HG03196 (cell line): Measurements from ENCODE around the gene COX20.

Experiments used
- ATAC-seq: cut with Tn5 transposase; IDR thresholded peaks from one replicate; pipeline ENCODE4 v1.9.1; 2021; ENCODE audit not compliant: unreplicated experiment

The COX20 gene

DNA sequence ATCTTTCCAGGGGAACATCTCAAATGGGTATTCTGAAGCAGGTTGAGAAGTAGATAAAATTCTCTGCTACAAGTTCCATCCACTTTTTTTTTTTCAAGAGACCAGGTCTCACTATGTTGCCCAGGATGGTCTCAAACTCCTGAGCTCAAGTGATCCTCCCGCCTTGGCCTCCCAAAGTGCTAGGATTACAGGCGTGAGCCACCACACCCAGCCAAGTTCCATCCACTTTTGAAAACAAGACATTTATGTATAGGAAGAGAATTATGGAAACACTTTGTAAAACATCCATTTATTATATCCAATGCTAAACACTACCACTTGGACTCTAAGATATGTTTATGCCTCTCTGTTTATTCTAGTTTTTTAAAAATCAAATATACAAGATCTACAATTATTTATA lies 15.4 kb downstream of the COX20 start:
- ATAC-seq, result no peak

DNA sequence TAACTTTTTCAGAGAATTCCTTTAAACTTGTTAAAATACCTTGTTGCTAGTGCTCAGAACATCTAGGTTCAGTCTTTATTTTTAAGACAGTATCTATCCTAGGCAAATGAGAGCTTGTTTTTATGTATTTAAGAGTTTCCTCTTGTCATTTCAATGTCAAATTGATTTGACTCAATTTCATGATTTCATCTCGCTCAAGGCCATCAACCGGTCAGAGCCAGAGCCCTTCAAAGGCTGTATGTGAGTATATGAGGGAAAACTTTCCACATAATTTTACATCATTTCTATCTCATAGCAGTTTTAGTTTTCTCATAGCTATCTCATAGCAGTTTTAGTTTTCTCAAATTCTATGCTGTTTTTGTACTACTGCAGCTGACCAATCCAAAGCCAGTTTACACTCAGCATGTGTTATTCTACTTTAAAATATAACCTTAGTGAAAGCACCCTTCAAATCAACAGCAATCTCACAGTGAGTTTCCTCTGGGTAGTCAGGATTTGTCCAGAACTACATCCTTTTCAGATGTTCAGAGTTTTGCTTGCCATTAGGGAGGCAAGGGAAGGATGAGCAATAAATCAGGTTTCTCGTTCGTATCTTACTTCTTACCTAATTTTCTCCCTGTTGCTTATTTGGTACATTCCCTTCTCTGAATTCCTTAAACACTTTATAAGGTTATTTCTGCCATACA lies 16.2 kb downstream of the COX20 start:
- ATAC-seq, result no peak

DNA sequence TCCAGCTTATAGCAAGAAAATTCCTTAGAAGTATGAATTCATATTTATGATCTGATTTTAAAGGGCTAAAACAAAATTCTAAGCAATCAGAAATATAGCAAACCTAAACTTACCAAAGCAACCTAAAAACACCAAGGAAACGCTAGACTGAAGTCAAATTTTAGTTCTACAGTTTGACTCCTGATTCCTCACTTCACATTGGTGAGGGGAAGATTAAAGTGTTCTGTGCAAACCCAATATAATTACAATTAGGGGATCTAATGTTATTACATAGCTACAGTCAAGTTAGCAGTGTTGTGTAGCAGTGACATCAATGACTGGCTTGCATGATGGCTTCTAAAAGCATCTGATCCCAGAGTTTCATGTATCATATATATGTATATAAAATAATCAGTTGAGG lies 17.2 kb downstream of the COX20 start:
- no peak for ATAC-seq

DNA sequence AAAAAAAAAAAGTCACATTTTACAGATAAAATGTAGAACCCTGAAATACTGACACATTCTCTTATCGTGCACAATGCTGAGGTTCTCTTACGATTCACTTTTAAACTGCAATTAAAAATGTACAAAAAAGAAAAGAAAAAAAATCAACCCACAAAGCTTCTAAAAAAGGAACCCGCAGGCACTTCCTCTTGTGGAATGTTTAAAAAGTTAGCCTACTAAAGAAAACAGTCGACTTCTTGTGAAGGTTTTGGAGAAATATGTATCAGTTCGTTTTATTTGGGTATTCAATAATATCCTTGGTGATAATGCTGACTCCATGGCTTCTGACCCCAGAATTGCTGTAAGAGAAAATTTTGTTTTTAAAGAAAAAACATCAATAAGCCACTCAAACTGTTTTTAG lies 18.7 kb downstream of the COX20 start:
- ATAC-seq, result no peak

DNA sequence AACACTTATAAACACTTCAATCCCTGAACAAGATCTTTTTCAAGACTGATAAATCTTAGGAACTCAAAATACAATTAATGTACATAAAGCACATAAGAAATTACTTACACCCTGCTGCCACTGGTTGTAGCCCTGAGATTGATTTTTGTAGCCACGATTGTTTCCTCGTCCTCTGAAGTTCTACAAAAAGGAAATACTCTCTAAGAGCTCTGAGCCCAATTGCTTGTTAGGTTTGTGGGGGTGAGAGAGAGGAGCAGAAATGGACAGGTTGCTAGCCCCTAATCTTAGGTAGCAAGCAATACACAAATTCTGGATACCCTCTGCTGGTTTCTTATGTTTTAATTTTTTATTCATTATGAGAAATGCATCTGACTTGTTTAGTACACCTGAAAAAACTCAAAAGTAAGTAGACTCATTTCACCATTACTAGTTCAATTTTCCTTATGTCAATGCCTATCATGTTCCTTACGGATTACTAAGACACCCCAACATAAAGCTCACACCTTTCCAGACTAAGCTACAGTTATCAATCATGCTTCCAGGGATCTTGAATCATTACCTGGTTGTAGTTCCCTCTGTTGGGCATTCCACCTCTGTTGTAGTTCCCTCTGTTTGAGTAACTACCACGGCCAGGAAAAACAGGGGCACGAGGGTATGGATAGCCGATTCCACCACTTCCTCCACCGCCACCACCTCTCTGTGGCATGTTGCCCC lies 19.6 kb downstream of the COX20 start:
- no peak for ATAC-seq

DNA sequence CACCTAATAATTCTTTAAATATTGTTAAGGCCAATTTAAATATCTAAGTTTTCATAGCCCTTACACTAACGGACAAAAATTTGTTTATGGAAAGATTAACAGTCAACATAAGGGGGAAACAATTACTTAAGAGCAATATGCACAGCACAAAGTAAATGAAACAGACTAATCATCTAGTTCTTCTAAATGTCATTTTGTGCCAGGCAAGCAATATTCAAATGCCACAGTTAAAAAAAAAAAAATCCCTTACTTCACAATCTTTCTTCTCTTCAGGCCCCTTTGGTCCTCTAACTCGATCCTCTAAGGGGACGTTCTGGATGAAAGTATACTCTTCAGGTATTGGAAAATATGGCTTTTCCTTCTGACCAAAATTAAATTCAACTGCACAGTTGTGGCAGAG lies 22.3 kb downstream of the COX20 start:
- no peak for ATAC-seq

DNA sequence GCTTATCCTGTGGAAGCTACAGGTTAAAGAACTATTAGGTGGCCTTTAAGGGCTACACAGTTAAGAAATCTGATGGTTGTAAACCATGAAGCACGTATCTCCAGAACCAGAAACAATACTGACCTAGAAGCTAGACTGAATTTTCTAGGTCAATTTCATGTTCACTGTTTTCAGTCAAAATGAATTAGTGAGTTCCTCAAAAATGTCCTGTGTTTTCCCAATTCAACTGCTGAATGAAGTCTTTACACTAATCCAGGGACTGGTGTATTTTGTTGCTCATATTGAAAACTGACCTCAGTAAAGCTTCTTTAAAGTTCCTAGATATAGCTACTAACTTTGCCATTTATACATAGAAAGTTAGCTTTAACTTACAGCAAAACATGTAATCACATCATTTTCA lies 22.9 kb downstream of the COX20 start:
- no peak for ATAC-seq

DNA sequence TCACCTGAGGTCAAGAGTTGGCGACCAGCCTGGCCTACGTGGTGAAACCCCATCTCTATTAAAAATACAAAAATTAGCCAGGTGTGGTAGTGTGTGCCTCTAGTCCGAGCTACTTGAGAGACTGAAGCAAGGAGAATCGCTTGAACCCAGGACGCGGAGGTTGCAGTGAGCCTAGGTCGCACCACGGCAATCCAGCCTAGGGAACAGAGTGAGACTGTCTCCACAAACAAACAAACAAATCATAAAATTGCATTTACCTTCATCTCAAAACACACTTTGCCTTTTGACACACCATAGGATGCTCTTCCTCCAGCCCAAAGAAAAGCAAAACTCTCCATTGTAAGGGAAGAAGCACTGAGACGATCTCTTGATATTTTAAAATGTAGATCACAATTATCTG lies 24.6 kb downstream of the COX20 start:
- ATAC-seq, result no peak

DNA sequence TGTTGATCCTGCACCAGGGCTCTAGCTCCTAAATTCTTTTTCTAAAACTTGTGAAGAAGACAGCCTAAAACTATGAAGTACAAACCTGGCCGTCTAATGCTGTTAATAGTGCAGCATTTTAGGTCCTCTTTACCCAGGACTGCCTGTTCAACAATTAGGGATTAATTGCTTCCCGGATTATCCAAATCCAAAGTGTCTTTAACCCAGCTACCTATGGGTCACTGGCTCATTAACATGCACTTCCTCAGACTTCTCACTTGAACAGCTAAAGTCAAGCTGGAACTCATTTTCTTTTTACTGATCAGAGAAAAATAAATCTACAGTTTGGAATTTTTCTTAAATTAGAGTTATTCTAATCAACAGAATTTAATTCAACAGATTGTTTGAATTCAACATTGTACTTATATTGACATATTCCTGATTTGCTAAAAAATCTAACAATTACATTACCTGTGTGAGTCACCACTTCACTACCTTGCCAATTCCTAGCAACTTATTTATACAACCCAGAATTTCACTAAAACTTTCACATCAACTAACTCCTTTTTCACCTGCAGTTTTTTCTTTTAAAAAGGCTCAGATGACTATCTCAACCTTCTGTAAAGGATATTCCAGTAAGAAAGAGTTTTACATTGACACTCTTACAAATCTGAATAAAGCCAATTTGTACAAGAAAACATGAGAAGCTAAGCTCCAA lies 25.6 kb downstream of the COX20 start:
- no peak for ATAC-seq

DNA sequence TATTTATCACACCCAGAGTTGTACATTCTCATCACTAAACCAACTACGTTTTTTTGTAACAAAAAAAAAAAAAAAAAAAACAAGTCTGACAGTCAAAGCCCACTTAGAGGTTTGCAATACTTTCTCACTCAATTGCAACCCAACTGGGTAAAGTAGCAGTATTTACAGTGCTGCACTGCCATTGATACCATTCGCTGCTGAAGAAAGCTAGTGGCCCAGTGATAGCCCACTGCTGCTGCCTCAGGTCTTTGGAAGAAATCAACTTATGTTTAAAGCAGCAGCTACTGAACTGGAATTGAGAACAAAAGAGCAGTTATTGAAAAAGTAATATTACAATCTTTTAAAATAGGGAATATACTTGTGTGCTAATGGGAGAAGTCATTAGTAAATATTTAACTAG lies 26.2 kb downstream of the COX20 start:
- no peak for ATAC-seq

DNA sequence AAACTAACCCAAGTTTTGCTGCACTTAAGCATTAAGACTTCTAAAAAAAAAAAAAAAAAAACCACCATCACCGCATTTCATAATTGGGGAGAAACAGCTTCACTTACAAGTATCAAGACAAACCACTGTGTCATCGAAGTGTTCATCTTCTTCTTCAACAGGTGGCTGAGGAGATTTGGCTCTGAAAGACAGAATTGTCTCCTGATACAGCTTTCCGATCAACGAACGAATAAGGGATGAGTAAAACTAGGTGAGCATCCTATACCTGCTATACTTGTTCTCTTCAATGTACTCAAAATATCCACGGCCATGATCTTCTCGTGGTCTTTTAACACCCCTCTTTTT lies 26.9 kb downstream of the COX20 start:
- ATAC-seq, result no peak

DNA sequence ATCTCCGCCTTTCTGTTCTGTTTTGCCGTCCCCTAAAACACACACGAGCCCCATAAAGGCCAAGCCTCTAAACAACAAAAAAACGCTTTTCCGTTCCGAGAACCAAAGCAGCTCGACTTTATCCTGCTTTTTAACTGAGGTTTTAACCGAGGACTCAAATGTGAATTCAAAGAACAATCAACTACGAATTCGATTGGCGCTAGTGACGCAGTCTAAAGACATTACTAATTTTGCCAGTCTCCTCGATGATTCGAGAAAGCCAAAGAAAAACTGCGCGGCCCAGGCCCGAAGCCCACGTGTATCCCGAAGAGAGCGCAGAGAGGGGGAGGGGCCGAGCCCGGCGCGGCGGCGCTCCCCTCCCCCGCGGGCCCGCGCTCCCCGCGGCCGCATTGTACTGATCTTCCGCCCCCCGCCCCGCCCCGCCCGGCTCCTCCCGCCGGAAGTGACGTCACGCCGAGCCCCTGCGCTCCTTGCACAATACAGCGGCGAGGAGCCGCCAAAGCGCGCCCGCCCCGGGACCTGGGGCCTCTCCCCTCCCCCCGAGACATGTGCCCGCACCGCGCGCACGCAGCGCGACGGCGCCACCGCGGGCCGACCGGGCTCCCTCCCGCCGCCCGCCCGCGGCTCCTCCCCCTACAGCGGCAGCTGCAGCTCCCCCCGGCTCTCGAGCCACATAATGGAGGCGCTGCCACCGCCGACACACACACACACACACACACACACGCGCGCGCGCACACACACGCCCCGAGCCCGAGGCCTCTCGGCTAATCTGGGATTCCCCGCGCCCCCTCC lies 27.4 kb downstream of the COX20 start:
- peak; percentile 64 for ATAC-seq

DNA sequence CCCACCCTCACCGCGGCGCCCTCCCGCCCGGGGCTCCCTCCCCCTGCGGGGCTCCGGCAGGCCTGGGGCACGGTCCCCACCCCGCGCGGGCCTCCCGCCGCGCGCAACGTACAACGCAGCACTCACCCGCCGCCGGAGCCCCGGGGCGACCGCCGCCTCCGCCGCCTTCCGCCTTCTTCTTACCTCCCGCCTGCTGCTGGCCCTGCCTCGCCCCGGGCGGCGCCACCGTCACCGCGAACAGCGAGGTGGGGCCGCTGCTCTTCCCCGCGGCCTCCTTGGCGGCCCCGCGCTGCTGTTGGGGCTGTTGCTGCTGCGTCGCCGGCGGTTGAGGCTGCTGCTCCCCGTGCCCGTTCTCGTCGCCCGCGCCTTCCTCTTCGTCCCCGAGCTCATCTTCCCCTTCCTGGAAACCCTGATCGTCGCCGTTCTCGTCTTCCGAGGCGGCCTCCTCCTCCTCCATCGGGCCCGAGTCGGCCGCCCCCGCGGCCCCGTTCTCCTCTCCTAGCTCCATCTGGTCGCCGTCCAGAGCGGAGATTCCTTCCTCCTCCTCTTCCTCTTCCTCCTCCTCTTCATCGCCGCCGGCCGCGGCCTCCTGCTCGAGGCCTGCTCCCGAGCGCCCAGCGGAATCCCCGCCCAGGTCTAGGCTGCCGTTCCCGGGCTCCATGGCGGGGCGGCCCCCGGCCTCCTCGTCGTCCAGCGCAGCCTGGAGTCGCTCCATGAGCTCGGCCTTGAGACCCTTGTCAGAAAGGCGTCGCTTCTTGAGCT lies 28.2 kb downstream of the COX20 start:
- ATAC-seq, result peak; percentile 5

DNA sequence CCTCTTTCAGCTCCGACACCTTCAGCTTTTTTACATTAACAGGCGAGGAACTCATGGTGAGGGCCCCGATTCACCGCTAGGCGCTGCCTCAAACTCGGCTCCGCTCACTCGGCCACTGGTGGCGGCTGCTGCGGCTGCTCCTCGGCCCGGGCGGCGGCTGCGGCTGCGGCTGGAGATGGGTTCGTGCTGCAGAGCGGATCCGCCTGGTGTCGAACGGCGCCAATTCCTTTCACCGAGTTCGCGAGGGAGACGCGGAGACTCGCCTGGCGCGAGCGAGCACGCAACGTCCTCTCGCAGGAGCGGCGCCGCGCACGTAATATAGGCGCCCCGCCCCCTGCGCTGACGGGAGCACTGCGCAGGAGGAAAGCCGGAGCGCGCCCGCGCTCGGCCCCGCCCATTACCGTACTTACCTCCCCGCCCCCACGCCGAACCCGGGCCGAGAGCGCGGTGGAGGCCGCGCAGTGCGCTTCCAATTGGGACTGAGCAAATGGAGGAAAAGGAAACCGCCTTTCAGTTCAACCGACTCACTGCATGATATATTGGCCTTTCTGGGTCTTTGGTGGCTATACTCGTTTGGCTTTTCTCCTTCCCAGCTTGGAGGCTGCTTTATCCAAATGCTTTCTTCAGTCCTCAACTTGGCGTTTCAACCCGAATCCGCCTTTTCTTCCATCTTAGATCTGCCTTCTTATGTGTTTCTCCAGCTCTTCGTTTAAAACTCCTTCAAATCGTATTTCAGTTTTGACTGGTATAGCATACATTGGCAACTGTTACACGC lies 29.0 kb downstream of the COX20 start, which contains the start of gene HNRNPU:
Gene HNRNPU, minus strand, starts transcription at position 291 of the 775 bp plus-strand sequence. Its CDS starts 236 bp downstream, at position 55.
- ATAC-seq, result peak; percentile 66

DNA sequence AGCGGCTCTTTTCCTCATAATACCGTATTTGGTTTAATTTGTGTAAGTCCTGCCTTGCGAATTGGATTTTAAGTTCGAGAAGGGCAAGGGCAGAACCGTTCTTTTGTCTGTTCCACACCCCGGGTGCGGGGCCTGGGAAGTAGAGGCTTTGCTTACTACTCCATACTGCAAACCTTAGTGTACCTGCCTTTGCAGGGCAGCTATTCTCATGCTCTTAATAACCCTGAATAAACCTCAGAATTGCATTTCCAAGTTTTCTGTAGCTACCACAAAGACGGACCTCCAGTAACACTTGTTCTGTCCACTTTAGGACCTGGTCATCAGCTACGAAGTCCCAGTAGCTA lies 29.5 kb downstream of the COX20 start:
- ATAC-seq, result no peak

DNA sequence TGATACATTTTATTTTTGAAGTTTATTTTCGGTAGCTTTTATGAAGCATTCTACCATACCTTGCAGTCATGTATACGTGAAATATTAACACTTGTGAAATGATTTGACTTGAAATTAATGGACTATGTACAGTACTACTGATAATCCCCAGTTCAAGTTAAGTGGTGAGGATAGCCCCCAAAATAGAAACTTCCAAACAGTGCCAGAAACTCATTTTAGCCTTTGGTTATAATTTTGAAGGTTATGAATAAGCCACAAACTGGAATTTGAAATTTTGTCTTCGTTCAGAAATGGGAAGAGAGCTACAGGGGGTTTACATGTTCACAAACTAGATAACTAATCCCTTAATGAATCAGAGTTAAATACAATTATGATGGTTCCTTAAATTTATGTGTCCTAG lies 30.4 kb downstream of the COX20 start:
- ATAC-seq, result no peak

DNA sequence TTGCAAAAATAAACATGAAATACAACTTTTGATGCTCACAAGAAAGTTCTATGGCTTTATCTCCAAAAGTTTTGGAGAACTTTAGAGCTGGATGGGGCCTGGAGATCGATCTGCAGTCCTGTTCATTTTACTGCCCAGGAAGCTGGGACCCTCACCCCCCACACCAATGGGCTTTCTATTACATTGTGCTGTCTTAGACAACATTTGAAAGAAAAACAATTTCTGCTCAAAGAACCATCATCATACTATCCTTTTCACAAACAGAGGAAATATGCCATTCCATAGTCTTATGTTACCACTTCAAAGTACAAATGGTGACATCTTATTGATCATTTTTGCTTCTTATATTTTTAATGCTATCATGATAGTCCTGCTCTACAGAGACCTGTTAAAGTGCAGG lies 30.9 kb downstream of the COX20 start:
- ATAC-seq, result no peak

DNA sequence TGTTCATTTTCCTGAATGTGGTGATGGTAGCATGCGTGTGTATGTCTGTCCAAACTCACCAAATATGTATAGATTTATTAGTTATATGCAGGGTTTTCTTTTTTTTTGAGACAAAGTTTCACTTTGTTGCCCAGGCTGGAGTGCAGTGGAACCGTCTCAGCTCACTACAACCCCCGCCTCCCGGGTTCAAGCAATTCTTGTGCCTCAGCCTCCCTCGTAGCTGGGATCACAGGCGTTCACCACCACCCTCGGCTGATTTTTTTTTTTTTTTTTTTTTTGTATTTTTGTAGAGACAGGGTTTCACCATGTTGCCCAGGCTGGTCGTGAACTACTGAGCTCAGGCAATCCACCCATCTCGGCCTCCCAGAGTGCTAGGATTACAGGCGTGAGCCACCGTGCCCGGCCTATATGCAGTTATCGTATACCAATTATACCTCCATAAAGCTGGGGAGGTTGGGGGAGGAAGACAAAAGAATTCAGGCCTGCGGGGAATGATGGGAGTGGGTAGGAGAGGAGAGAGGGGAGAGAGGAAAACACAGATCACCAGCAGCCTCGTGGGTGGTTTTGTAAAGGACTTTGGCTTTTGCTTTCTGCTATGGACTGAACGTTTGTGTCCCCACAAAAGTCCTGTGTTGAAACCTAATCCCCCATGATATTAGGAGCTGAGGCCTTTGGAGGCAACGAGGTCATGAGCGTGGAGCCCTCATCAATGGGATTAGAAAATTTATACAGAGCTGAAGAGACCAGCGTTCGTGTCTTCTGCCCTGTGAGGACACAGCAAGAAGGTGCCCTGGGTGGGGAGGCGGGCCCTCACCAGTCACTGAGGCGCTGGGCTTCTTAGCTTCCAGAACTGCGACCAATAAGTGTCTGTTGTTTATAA lies 33.3 kb downstream of the COX20 start:
- ATAC-seq, result no peak

DNA sequence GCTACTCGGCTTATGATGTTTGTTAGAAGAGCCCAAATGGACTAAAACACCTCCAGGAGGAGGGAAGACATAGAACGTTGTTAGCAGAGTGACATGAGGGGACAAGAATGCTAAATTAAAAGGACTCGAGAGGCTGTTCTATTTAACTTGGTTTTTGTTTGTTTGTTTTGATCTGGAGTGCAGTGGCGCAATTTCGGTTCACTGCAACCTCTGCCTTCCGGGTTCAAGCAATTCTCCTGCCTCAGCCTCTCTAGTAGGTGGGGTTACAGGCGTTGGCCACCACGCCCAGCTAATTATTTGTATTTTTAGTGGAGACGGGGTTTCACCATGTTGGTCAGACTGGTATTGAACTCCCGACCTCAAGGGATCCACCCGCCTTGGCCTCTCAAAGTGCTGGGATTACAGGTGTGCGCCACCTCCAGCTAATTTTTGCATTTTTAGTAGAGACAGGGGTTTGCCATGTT lies 33.9 kb downstream of the COX20 start:
- no peak for ATAC-seq
